ENCODE measurements around the gene SLC1A4. TPM values are rescaled to one million over a fixed set of nuclear protein-coding genes. Genes with fewer than 3 reads are reported as not detected.

The SLC1A4 gene
- total RNA-seq, 3 donors from 2014 or later: 9.1 to 31.5 (median 11.4) TPM

DNA sequence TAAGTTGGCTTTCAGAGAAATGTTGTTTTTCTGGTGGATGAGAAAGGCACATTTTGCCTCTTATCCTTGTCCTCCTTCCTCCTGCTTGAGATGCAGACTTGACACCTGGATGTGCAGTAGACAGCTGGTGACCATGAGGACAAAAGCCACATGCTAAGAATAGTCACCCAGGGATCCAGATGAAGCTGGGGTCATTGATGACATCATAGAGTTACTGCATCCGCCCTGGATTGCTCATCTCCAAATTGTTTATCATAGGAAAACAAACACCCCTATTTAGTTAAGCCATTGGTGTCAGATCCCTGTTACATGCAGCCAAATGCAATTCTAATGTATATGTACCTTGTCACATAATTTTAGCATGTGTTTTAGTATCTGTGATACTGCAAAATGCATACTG is 16.3 kb upstream of the SLC1A4 start:
- intact Hi-C loops (cut with DNase I; ENCODE audit: low total_unique reads): no loop called here
- TF ChIP-seq POLR2A (IDR thresholded peaks at IDR 0.05) (no peak), POLR2AphosphoS5 (IDR thresholded peaks at IDR 0.05) (no peak)
- TF ChIP-seq, protein P1, sequence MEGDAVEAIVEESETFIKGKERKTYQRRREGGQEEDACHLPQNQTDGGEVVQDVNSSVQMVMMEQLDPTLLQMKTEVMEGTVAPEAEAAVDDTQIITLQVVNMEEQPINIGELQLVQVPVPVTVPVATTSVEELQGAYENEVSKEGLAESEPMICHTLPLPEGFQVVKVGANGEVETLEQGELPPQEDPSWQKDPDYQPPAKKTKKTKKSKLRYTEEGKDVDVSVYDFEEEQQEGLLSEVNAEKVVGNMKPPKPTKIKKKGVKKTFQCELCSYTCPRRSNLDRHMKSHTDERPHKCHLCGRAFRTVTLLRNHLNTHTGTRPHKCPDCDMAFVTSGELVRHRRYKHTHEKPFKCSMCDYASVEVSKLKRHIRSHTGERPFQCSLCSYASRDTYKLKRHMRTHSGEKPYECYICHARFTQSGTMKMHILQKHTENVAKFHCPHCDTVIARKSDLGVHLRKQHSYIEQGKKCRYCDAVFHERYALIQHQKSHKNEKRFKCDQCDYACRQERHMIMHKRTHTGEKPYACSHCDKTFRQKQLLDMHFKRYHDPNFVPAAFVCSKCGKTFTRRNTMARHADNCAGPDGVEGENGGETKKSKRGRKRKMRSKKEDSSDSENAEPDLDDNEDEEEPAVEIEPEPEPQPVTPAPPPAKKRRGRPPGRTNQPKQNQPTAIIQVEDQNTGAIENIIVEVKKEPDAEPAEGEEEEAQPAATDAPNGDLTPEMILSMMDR (IDR thresholded peaks at IDR 0.05): no peak
- no peaks in the 10 kb centered on the region for H3K27me3 ChIP-seq
- no peaks in the 10 kb centered on the region for H3K9me3 ChIP-seq
- DNase-seq (ENCODE audit: low spot score in 2 of 2): no peak
- H3K27ac ChIP-seq: no peak overlapping the region
- H3K4me3 ChIP-seq: no peak overlapping the region
- H3K36me3 ChIP-seq: no peaks in the 10 kb centered on the region
- H3K4me1 ChIP-seq: no peaks in the 10 kb centered on the region

DNA sequence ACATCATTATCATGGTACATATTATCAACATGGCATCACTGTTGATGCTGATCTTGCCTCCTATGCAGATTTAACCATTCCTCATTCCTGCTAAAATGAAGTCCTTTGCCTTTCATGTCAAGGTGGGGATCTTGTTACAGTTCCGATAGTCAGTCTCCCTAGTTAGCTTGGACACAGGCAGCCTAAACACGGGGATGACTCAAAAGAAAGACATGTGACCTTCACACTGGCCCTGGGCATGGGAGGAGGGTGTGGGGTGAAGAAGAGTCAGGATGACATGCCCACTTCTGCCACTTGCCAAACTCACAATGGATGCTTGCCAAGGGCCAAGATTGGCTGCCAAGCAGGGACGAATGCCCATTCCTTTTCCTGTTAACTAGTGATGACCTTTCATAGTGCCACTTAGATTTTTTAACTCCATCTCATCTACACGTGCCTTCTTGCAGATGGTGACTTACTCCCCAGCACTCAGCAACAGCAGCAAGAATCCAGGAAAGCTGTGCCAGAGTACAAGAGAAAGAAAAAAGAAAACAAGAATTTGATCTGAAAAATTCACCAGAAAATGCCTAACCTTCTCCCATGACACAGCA is 13.9 kb upstream of the SLC1A4 start:
- Histone ChIP-seq H3K4me1 (no peaks in the 10 kb centered on the region), H3K9me3 (no peaks in the 10 kb centered on the region), H3K27me3 (no peaks in the 10 kb centered on the region), H3K27ac (no peak overlapping the region), H3K36me3 (no peaks in the 10 kb centered on the region), H3K4me3 (no peak overlapping the region)
- TF ChIP-seq POLR2A (IDR thresholded peaks at IDR 0.05): no peak
- TF ChIP-seq, protein P1 (IDR thresholded peaks at IDR 0.05): no peak
- TF ChIP-seq POLR2AphosphoS5 (IDR thresholded peaks at IDR 0.05): no peak
- intact Hi-C loops (cut with DNase I; ENCODE audit: low total_unique reads): no loop called here
- DNase-seq (ENCODE audit: low spot score in 2 of 2): peak; percentile 66 to 84

DNA sequence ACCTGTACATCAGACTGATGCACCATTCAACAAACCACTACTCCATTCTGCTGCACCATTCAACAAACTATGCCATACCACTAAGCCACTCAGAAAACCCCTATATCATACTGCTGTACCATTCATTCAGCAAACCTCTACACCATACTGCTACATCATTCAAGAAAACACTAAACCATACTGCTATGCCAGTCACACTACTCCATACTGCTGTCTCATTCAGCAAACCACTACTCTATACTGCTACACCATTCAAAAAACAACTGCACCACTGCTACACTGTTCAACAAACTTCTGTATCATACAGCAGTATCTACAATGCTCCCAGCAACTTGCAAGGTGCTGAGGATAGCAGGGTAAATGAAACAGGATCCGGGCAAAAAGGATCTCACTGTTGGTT is 12.9 kb upstream of the SLC1A4 start:
- intact Hi-C loops (cut with DNase I; ENCODE audit: low total_unique reads): no loop called here
- H3K27ac ChIP-seq: peak overlapping the region in 1 of 2 donors; percentile 9
- TF ChIP-seq POLR2A (IDR thresholded peaks at IDR 0.05) (no peak), POLR2AphosphoS5 (IDR thresholded peaks at IDR 0.05) (no peak)
- TF ChIP-seq, protein P1 (IDR thresholded peaks at IDR 0.05): no peak
- no peak overlapping the region for H3K4me3 ChIP-seq
- H3K27me3 ChIP-seq: no peaks in the 10 kb centered on the region
- H3K4me1 ChIP-seq: no peaks in the 10 kb centered on the region
- no peaks in the 10 kb centered on the region for H3K36me3 ChIP-seq
- no peaks in the 10 kb centered on the region for H3K9me3 ChIP-seq
- DNase-seq (ENCODE audit: low spot score in 2 of 2): no peak

DNA sequence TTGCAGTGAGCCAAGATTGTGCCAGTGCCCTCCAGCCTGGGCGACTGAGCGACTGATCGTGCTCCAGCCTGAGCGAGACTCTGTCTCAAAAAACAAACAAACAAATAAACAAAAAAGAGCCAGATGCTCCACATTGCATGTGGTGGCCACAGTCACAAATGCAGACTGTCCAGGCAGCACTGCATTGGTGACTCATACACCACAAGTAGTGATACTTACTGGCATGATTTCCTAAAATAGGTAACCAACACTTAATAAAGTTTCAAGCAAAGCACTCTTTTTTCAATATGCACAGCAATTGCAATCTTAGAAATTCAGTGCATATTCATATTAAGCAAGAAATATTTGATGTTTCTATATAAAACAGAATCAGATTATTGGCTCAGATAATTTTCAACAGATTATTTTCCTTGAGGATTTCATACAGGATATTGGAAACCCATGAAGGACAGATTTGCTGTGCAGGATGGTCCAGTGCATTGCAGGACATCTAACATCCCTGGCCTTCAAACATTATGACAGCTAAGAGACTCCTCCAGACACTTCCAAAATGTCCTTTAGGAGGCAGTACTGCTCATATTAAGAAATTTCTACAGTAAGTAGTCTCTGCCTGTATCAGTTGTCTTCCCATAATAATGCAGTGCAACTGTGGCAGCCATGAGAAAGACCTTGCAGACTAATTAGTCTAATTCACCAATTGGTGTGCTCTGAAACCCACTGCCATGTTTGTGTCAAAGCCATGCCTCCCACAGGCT is 10.5 kb upstream of the SLC1A4 start:
- Histone ChIP-seq H3K4me3 (no peak overlapping the region), H3K36me3 (no peaks in the 10 kb centered on the region), H3K27ac (peak overlapping the region in 1 of 2 donors; percentile 2), H3K4me1 (no peaks in the 10 kb centered on the region), H3K27me3 (no peaks in the 10 kb centered on the region), H3K9me3 (no peaks in the 10 kb centered on the region)
- TF ChIP-seq POLR2A (IDR thresholded peaks at IDR 0.05) (no peak), POLR2AphosphoS5 (IDR thresholded peaks at IDR 0.05) (no peak)
- TF ChIP-seq, protein P1 (IDR thresholded peaks at IDR 0.05): no peak
- intact Hi-C loops (cut with DNase I; ENCODE audit: low total_unique reads): no loop called here
- DNase-seq (ENCODE audit: low spot score in 2 of 2): no peak

DNA sequence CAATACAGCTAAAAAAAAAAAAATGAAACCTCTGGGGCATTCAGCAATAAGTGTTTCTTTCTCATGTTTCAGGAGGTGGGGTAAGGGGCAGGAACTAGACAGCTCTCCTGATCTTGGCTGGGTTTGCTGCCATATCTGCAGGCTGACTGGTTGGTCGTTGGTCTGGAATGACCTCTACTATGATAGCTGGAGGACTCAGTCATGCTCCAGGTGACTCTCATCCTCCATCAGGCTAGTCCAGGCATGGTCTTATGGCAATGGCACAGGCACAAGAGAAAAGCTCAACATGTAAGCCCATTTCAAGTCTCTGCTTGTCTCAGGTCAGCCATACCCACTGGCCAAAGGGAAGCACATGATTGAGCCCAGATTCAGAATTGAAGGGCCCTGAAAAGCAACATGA is 9.5 kb upstream of the SLC1A4 start:
- Histone ChIP-seq H3K27me3 (no peaks in the 10 kb centered on the region), H3K36me3 (no peaks in the 10 kb centered on the region), H3K4me1 (no peaks in the 10 kb centered on the region), H3K9me3 (no peaks in the 10 kb centered on the region), H3K27ac (peak overlapping the region in 1 of 2 donors; percentile 4), H3K4me3 (no peak overlapping the region)
- TF ChIP-seq, protein P1 (IDR thresholded peaks at IDR 0.05): no peak
- TF ChIP-seq POLR2A (IDR thresholded peaks at IDR 0.05) (no peak), POLR2AphosphoS5 (IDR thresholded peaks at IDR 0.05) (no peak)
- DNase-seq (ENCODE audit: low spot score in 2 of 2): peak in 1 of 2 donors; percentile 33
- intact Hi-C loops (cut with DNase I; ENCODE audit: low total_unique reads): no loop called here

All from breast epithelium (tissue), 4 donors.